ENCODE results near the gene IFT20. TPM values are rescaled to one million over a fixed set of nuclear protein-coding genes. Genes with fewer than 3 reads are reported as not detected.

IFT20 gene
- total and polyA plus RNA-seq, 2 of the 13 experiments (the other 11 are each of a cell fraction or from before 2014, with no cell fraction given) = 28.0 to 37.8 TPM

- TF ChIP-seq RERE (CRISPR knock-in tag; IDR thresholded peaks at IDR 0.05; ENCODE audit: low read depth) (0 out of 2 replicates have a peak, but pooled peaks have one; percentile 26), PCBP1 (IDR thresholded peaks at IDR 0.05; ENCODE audit: borderline replicate concordance, low read depth, low read length) (peak; percentile 90), SRSF9 (IDR thresholded peaks at IDR 0.05; ENCODE audit: borderline replicate concordance, insufficient read depth, low read depth, low read length, poor library complexity, severe bottlenecking) (no peak), RAD21 (CRISPR knock-in tag; IDR thresholded peaks at IDR 0.05) (peak; percentile 73), ZNF235 (CRISPR knock-in tag; IDR thresholded peaks at IDR 0.05; ENCODE audit: borderline replicate concordance) (0 out of 2 replicates have a peak, but pooled peaks have one; percentile 76), NFIC (IDR thresholded peaks at IDR 0.05; ENCODE audit: low read length) (peak; percentile 46; the same call in 1 of the 2 replicates), ZNF704 (CRISPR knock-in tag; IDR thresholded peaks at IDR 0.05; ENCODE audit: borderline replicate concordance) (peak; percentile 70; the same call in 1 of the 2 replicates), EP300 (IDR thresholded peaks at IDR 0.05; ENCODE audit: low read depth in 2 of 2, low read length in 2 of 2) (peak in 1 of 2 experiments; percentile 48; a peak in 1 of 4 replicates), EP300 (CRISPR knock-in tag; IDR thresholded peaks at IDR 0.05; ENCODE audit: borderline replicate concordance) (0 out of 2 replicates have a peak, but pooled peaks have one; percentile 26), U2AF2 (IDR thresholded peaks at IDR 0.05; ENCODE audit: low read depth, low read length) (no peak), ETV5 (CRISPR knock-in tag; IDR thresholded peaks at IDR 0.05; ENCODE audit: borderline replicate concordance) (peak; percentile 90), ZSCAN21 (CRISPR knock-in tag; IDR thresholded peaks at IDR 0.05; ENCODE audit: borderline replicate concordance) (peak; percentile 27), LRRFIP1 (CRISPR knock-in tag; conservative IDR thresholded peaks at IDR 0.05) (no peak), HIVEP1 (CRISPR knock-in tag; IDR thresholded peaks at IDR 0.05) (peak; percentile 11; the same call in 1 of the 2 replicates), ZC3H4 (CRISPR knock-in tag; IDR thresholded peaks at IDR 0.05; ENCODE audit: borderline replicate concordance) (no peak), BHLHE40 (IDR thresholded peaks at IDR 0.05; ENCODE audit: low read length) (peak; percentile 35; the same call in 1 of the 2 replicates), CHCHD3 (CRISPR knock-in tag; IDR thresholded peaks at IDR 0.05) (peak; percentile 50; the same call in 1 of the 2 replicates), FOXM1 (CRISPR knock-in tag; IDR thresholded peaks at IDR 0.05) (no peak; the same call in 1 of the 2 replicates), CHD4 (IDR thresholded peaks at IDR 0.05; ENCODE audit: borderline replicate concordance, low read length) (no peak)
Observed at GRCh38 chr17:28357061-28357900, 22.0 kb upstream of the IFT20 start, which contains the start of gene POLDIP2 (continued).

All from HepG2 (cell line).